Bladder microvascular endothelial cell (primary cell): ENCODE measurements around the gene WDR45B. TPM values are rescaled to one million over a fixed set of nuclear protein-coding genes. Genes with fewer than 3 reads are reported as not detected.

ENCODE experiments used
- total RNA-seq: library from RNA; depleted of rRNA; stranded (reverse); fragments of >200 nt; gene quantifications from 2 replicates; pipeline ENCODE4 v1.2.3, GENCODE V29; 2014

Gene WDR45B
- 37.4 and 59.9 TPM in 2 replicates for total RNA-seq

DNA sequence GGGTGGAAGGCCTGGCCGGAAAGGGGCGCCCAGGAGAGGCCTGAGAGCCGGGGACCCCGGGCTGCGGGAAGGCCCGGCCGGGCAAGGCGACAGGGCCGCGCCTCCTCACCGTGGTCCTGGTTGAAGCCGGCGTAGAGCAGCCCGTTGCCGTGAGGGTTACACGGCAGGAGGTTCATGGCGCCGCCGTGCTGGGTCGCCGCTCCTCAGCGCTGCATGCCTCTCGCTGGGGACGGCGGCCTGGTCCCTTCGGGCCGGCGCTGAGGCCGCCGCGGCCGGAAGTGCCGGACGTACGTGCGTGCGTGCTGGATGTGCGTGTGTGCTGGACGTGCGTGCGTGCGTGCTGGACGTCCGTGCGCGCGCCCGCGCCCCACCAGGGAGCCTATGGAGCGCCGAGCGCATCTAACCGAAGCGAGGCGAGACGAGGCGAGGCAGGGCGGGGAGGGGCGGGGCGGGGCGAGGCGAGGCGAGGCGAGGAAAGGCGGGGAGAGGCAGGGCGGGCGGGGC is at the start of gene WDR45B:
Gene WDR45B, minus strand, starts transcription at position 280 of the 504 bp plus-strand sequence. Its CDS starts 104 bp downstream, at position 176.

Other genes with a start within 250 kb of the WDR45B start
- gene HEXD, start 230.1 kb downstream of the WDR45B start, total RNA-seq, result 9.9 and 12.3 TPM in 2 replicates
- 25.3 and 33.4 TPM in 2 replicates for gene OGFOD3, start 229.9 kb downstream of the WDR45B start, total RNA-seq
- gene CYBC1, start 197.7 kb downstream of the WDR45B start, total RNA-seq, result 40.3 and 49.9 TPM in 2 replicates
- gene NARF, start 189.7 kb downstream of the WDR45B start, total RNA-seq, result 33.7 and 58.9 TPM in 2 replicates
- gene FOXK2, start 128.7 kb downstream of the WDR45B start, total RNA-seq, result 24.3 and 40.2 TPM in 2 replicates
- gene RAB40B, start 50.3 kb upstream of the WDR45B start, total RNA-seq, result 3.6 and 7.1 TPM in 2 replicates
- 18.8 and 21.7 TPM in 2 replicates for gene FN3KRP, start 68.3 kb upstream of the WDR45B start, total RNA-seq
- gene FN3K, start 87.2 kb upstream of the WDR45B start, total RNA-seq, result 3.7 and 10.8 TPM in 2 replicates
- 66.2 and 89.1 TPM in 2 replicates for gene TBCD, start 103.6 kb upstream of the WDR45B start, total RNA-seq
- under 0.01 and 0.06 TPM in 2 replicates for gene ZNF750, start 191.6 kb upstream of the WDR45B start, total RNA-seq